GM18511 (cell line): ENCODE data around the gene ADRB2.

Experiments used
- ATAC-seq: cut with Tn5 transposase; IDR thresholded peaks from one replicate; pipeline ENCODE4 v1.9.1; 2021; ENCODE audit warnings: mild to moderate bottlenecking, moderate library complexity; ENCODE audit not compliant: unreplicated experiment

ADRB2 gene

GRCh38 chr5:148830211-148830610 is 3.8 kb downstream of the ADRB2 start:
- no peak for ATAC-seq

GRCh38 chr5:148831590-148832565 is 5.5 kb downstream of the ADRB2 start:
- ATAC-seq: peak; percentile 90

- ATAC-seq: no peak
Measured at GRCh38 chr5:148833122-148833521, 6.7 kb downstream of the ADRB2 start.

GRCh38 chr5:148833925-148834324 is 7.5 kb downstream of the ADRB2 start:
- no peak for ATAC-seq

GRCh38 chr5:148834689-148835088 is 8.3 kb downstream of the ADRB2 start:
- ATAC-seq: no peak

GRCh38 chr5:148836272-148837250 is 10.2 kb downstream of the ADRB2 start:
- ATAC-seq: no peak

GRCh38 chr5:148837383-148837782 is 11.0 kb downstream of the ADRB2 start:
- no peak for ATAC-seq

GRCh38 chr5:148838357-148838756 is 11.9 kb downstream of the ADRB2 start:
- ATAC-seq: no peak

- peak; percentile 63 for ATAC-seq
Measured at GRCh38 chr5:148839960-148840359, 13.5 kb downstream of the ADRB2 start.

- no peak for ATAC-seq
Measured at GRCh38 chr5:148840531-148840930, 14.1 kb downstream of the ADRB2 start.

- ATAC-seq: no peak
Measured at GRCh38 chr5:148841519-148841918, 15.1 kb downstream of the ADRB2 start.

- ATAC-seq: no peak
Measured at GRCh38 chr5:148842161-148842560, 15.8 kb downstream of the ADRB2 start.

- ATAC-seq: no peak
Measured at GRCh38 chr5:148843510-148844318, 17.3 kb downstream of the ADRB2 start.

- ATAC-seq: no peak
Measured at GRCh38 chr5:148844433-148845280, 18.2 kb downstream of the ADRB2 start.

GRCh38 chr5:148846930-148847329 is 20.5 kb downstream of the ADRB2 start:
- no peak for ATAC-seq

- ATAC-seq: no peak
Measured at GRCh38 chr5:148847456-148847855, 21.0 kb downstream of the ADRB2 start.

- no peak for ATAC-seq
Measured at GRCh38 chr5:148848393-148849031, 22.1 kb downstream of the ADRB2 start.

GRCh38 chr5:148849461-148849860 is 23.1 kb downstream of the ADRB2 start:
- ATAC-seq: no peak

GRCh38 chr5:148850836-148851235 is 24.4 kb downstream of the ADRB2 start:
- no peak for ATAC-seq
